ENCODE measurements around the gene DEPDC5.

GRCh38 chr22:31728857-31729256 lies 25.0 kb upstream of the DEPDC5 start:
- TF ChIP-seq CTCF (IDR thresholded peaks at IDR 0.05; ENCODE audit: insufficient read depth, low read length) (no peak), POLR2AphosphoS5 (IDR thresholded peaks at IDR 0.05; ENCODE audit: low read depth) (no peak), REST (IDR thresholded peaks at IDR 0.05; ENCODE audit: insufficient replicate concordance, low read depth) (no peak)
